DOHH2 (cell line): ENCODE data around the gene BPIFB2.

Experiments used
- H3F3A ChIP-seq: fragments of 200-600 bp; sonication (generic), shearing (Covaris generic); 2 replicates; pipeline ENCODE4 v1.6.0; 2016; ENCODE audit warnings: antibody characterized with exemption, mild to moderate bottlenecking; ENCODE audit not compliant: control insufficient read depth, insufficient read depth
- H3K27ac ChIP-seq: fragments of 200-600 bp; sonication (generic); 2 replicates; pipeline ENCODE4 v1.5.1; 2014; ENCODE audit warnings: low read depth, mild to moderate bottlenecking, low read length, moderate library complexity
- H3K27me3 ChIP-seq: fragments of 200-600 bp; sonication (generic); 2 replicates; pipeline ENCODE4 v1.6.1; 2014; ENCODE audit warnings: mild to moderate bottlenecking, low read length, mixed read lengths; ENCODE audit not compliant: control insufficient read depth
- H3K36me3 ChIP-seq: fragments of 200-600 bp; sonication (generic); 2 replicates; pipeline ENCODE4 v1.6.1; 2014; ENCODE audit warnings: mild to moderate bottlenecking, low read length, moderate library complexity, mixed read lengths; ENCODE audit not compliant: control insufficient read depth
- H3K4me1 ChIP-seq: fragments of 200-600 bp; sonication (generic); 2 replicates; pipeline ENCODE4 v1.6.1; 2014; ENCODE audit warnings: mild to moderate bottlenecking, low read length, mixed read lengths; ENCODE audit not compliant: control insufficient read depth
- H3K4me2 ChIP-seq: fragments of 200-600 bp; sonication (generic); 2 replicates; pipeline ENCODE4 v1.6.0; 2014; ENCODE audit warnings: mild to moderate bottlenecking, low read length, moderate library complexity
- H3K4me3 ChIP-seq: fragments of 200-600 bp; sonication (generic); 2 replicates; pipeline ENCODE4 v1.5.1; 2014; ENCODE audit warnings: mild to moderate bottlenecking, low read length, mixed read lengths
- H3K79me2 ChIP-seq: fragments of 200-600 bp; sonication (generic); 2 replicates; pipeline ENCODE4 v1.6.1; 2014; ENCODE audit warnings: mild to moderate bottlenecking, low read length, mixed read lengths; ENCODE audit not compliant: control insufficient read depth
- H3K9me2 ChIP-seq: fragments of 200-600 bp; sonication (generic); replicated peaks from 2 replicates; pipeline ENCODE4 v1.6.1; 2014; ENCODE audit warnings: mild to moderate bottlenecking, low read length, mixed read lengths; ENCODE audit not compliant: control insufficient read depth
- H3K9me3 ChIP-seq: fragments of 200-600 bp; sonication (generic); 2 replicates; pipeline ENCODE4 v1.6.1; 2014; ENCODE audit warnings: antibody characterized with exemption, low read length, mixed read lengths; ENCODE audit not compliant: control insufficient read depth, insufficient read depth
- H4K20me1 ChIP-seq: fragments of 200-600 bp; sonication (generic); 2 replicates; pipeline ENCODE4 v1.6.0; 2014; ENCODE audit warnings: low read depth, mild to moderate bottlenecking, antibody characterized with exemption, low read length, moderate library complexity; ENCODE audit not compliant: control insufficient read depth, insufficient read depth
- CTCF ChIP-seq: fragments of 200-600 bp; sonication (generic); IDR thresholded peaks from one replicate; pipeline ENCODE4 v1.5.1; 2014; ENCODE audit warnings: antibody characterized with exemption, mild to moderate bottlenecking, low read depth, low read length; ENCODE audit not compliant: poor library complexity, severe bottlenecking
- EZH2phosphoT487 ChIP-seq: fragments of 200-600 bp; sonication (generic); IDR thresholded peaks from 2 replicates; pipeline ENCODE4 v1.6.1; 2017; ENCODE audit warnings: borderline replicate concordance, mild to moderate bottlenecking, antibody characterized with exemption, low read length, moderate library complexity, mixed read lengths

Gene BPIFB2

GRCh38 chr20:33015700-33016580 is 8.4 kb downstream of the BPIFB2 start:
- no peak overlapping the region for H3K4me2 ChIP-seq

GRCh38 chr20:33016581-33017109 is 9.1 kb downstream of the BPIFB2 start:
- H3K27me3 ChIP-seq, result no peaks in the 10 kb centered on the region
- H3K9me2 ChIP-seq, result no peaks in the 10 kb centered on the region
- no peaks in the 10 kb centered on the region for H3K79me2 ChIP-seq
- no peak overlapping the region for H3K27ac ChIP-seq
- H3K9me3 ChIP-seq, result no peaks in the 10 kb centered on the region
- no peaks in the 10 kb centered on the region for H3K36me3 ChIP-seq
- H3K4me1 ChIP-seq, result no peaks in the 10 kb centered on the region
- no peak overlapping the region for H3K4me3 ChIP-seq
- no peak for TF ChIP-seq EZH2phosphoT487
- no peak for TF ChIP-seq CTCF
- H3F3A ChIP-seq, result no peaks in the 10 kb centered on the region
- no peak overlapping the region for H3K4me2 ChIP-seq
- no peaks in the 10 kb centered on the region for H4K20me1 ChIP-seq

More at GRCh38 chr20:33015700-33016580, 8.4 kb downstream of the BPIFB2 start:
- H3K36me3 ChIP-seq, result no peaks in the 10 kb centered on the region
- no peaks in the 10 kb centered on the region for H4K20me1 ChIP-seq
- no peaks in the 10 kb centered on the region for H3K79me2 ChIP-seq
- TF ChIP-seq EZH2phosphoT487 (no peak), CTCF (no peak)
- 0 out of 2 replicates have a peak, but pooled peaks cover 3% of the 10 kb centered on the region for H3K27me3 ChIP-seq
- no peaks in the 10 kb centered on the region for H3K4me1 ChIP-seq
- no peaks in the 10 kb centered on the region for H3K9me2 ChIP-seq
- no peak overlapping the region for H3K27ac ChIP-seq
- no peaks in the 10 kb centered on the region for H3F3A ChIP-seq
- H3K4me3 ChIP-seq, result no peak overlapping the region
- H3K9me3 ChIP-seq, result no peaks in the 10 kb centered on the region

- H3F3A ChIP-seq, result no peaks in the 10 kb centered on the region
- no peaks in the 10 kb centered on the region for H4K20me1 ChIP-seq
- H3K4me3 ChIP-seq, result no peak overlapping the region
- no peaks in the 10 kb centered on the region for H3K9me3 ChIP-seq
- H3K27me3 ChIP-seq, result no peaks in the 10 kb centered on the region
- TF ChIP-seq CTCF, result no peak
- no peak for TF ChIP-seq EZH2phosphoT487
- no peaks in the 10 kb centered on the region for H3K4me1 ChIP-seq
- H3K9me2 ChIP-seq, result no peaks in the 10 kb centered on the region
- H3K27ac ChIP-seq, result no peak overlapping the region
- no peaks in the 10 kb centered on the region for H3K36me3 ChIP-seq
- H3K79me2 ChIP-seq, result no peaks in the 10 kb centered on the region
- no peak overlapping the region for H3K4me2 ChIP-seq
These were observed 10.0 kb downstream of the BPIFB2 start for GRCh38 chr20:33017542-33017941.
